ENCODE data around the gene CANX. TPM values are rescaled to one million over a fixed set of nuclear protein-coding genes. Genes with fewer than 3 reads are reported as not detected.
A peak's percentile ranks its signal among the peaks of the same experiment; 100 is the strongest.

CANX gene
- polyA plus RNA-seq, 2 of the 4 experiments (the other 2 are of a cell fraction): 433 to 1,000 TPM

DNA sequence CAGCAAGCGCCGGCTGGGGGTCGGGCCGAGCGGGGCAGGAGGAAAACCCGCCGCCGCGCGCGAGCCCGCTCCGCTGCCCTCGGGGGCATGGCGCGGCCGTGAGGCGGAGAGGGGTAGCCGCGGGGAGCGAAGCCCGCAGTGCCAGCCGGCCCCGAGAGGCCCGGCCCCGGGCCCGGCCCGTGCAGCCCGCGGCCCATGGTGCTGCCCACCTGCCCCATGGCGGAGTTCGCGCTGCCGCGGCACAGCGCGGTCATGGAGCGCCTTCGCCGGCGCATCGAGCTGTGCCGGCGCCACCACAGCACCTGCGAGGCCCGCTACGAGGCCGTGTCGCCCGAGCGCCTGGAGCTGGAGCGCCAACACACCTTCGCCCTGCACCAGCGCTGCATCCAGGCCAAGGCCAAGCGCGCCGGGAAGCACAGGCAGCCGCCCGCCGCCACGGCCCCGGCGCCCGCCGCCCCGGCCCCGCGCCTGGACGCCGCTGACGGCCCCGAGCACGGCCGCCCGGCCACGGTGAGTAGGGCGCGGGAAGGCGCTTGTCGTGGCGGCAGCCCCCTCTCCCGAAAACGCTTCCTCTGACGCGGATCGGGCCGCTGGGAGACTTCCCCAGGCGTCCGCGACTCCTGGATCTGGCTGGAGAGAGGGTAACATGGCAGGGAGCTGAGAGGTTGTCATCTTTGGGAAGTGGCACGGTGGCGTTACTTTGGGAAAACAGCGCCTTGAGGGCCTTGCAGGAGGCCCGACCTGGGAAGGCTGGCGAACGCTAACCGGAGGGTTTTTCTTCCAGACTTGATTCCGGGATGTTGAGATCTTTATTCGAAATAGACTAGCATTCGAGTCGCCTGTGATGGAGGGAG is 34.4 kb downstream of the CANX start:
- WGBS (ENCODE audit: missing lambda C conversion rate): under 1% methylated on average over 34 of the region's 101 CpGs
- H3K4me1 ChIP-seq: peaks cover 26% of the 10 kb centered on the region
- POLR2A ChIA-PET: interaction anchor here (0.9 to 1.6 kb wide), 10 partner anchors 22 to 183 kb away, joined by 3 to 10 read pairs (median 4); partner anchors contain the start of genes CBY3, HNRNPH1 and RUFY1
- H3K9me3 ChIP-seq: no peaks in the 10 kb centered on the region
- ATAC-seq (peak; percentile 66 to 69), DNase-seq (ENCODE audit: low read depth in 1 of 2, low spot score in 1 of 2) (peak; percentile 30 to 54), FAIRE-seq (no peak)
- peak in 1 of 2 experiments; percentile 33; a peak in 3 of 5 replicates for TF ChIP-seq JUN (IDR thresholded peaks at IDR 0.05)
- TF ChIP-seq POLR2AphosphoS2 (conservative IDR thresholded peaks at IDR 0.05; ENCODE audit: low read length): no peak
- peak; percentile 46; the same call in 1 of the 2 replicates for TF ChIP-seq TP53 (CRISPR knock-in tag; IDR thresholded peaks at IDR 0.05)
- 0 out of 2 replicates have a peak, but pooled peaks have one; percentile 14 for TF ChIP-seq KDM1A (IDR thresholded peaks at IDR 0.05; ENCODE audit: low read depth)
- TF ChIP-seq, protein P1, sequence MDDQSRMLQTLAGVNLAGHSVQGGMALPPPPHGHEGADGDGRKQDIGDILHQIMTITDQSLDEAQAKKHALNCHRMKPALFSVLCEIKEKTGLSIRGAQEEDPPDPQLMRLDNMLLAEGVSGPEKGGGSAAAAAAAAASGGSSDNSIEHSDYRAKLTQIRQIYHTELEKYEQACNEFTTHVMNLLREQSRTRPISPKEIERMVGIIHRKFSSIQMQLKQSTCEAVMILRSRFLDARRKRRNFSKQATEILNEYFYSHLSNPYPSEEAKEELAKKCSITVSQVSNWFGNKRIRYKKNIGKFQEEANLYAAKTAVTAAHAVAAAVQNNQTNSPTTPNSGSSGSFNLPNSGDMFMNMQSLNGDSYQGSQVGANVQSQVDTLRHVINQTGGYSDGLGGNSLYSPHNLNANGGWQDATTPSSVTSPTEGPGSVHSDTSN (IDR thresholded peaks at IDR 0.05): no peak
- 0 out of 2 replicates have a peak, but pooled peaks have one; percentile 7 for TF ChIP-seq KDM5A (IDR thresholded peaks at IDR 0.05)
- no peak for TF ChIP-seq CBX2 (IDR thresholded peaks at IDR 0.05; ENCODE audit: borderline replicate concordance, low read depth)
- peak; percentile 11; the same call in 1 of the 2 replicates for TF ChIP-seq MYC (IDR thresholded peaks at IDR 0.05; ENCODE audit: borderline replicate concordance, low read length)
- peak; percentile 79 for TF ChIP-seq PHF8 (IDR thresholded peaks at IDR 0.05; ENCODE audit: borderline replicate concordance, low read depth)
- CTCF ChIA-PET: interaction anchor here (0.7 to 1.9 kb wide), 5 partner anchors 25 to 74 kb away, joined by 3 to 11 read pairs (median 4); no protein-coding TSS in a partner anchor
- peak overlapping the region; percentile 69 for H3K4me3 ChIP-seq
- peak overlapping the region; percentile 88 to 97 for H3K27ac ChIP-seq
- H3K4me2 ChIP-seq: peak overlapping the region; percentile 82

DNA sequence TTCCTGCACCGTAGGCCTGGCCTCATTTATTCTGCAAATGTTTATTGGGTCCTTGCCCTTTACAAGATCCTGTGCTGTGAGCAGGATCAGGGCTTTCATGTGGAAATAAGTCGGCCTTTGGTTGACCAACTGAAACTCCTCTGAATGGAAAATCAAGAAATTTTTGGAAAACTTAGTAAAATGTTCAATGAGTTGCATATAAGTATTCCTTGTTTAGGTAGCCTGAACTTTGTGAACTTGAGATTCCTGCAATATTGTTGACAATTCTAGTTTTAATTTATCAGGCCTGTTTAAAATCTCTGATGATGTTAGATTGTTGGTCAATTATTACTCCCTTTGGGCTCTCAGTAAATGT is 35.0 kb downstream of the CANX start:
- WGBS (ENCODE audit: missing lambda C conversion rate): 7% methylated on average over 2 of the region's 2 CpGs
- FAIRE-seq (no peak), DNase-seq (ENCODE audit: low read depth in 1 of 2, low spot score in 1 of 2) (no peak), ATAC-seq (no peak)
- Histone ChIP-seq H3K4me2 (peak overlapping the region; percentile 82), H3K9me3 (no peaks in the 10 kb centered on the region), H3K4me3 (peak overlapping the region; percentile 69), H3K27ac (peak overlapping the region; percentile 88 to 97), H3K4me1 (peaks cover 26% of the 10 kb centered on the region)
- TF ChIP-seq ZFP36 (IDR thresholded peaks at IDR 0.05; ENCODE audit: borderline replicate concordance, partially characterized antibody): no peak
- no peak for TF ChIP-seq MYC (IDR thresholded peaks at IDR 0.05; ENCODE audit: borderline replicate concordance, low read length)
- TF ChIP-seq RARB (CRISPR knock-in tag; IDR thresholded peaks at IDR 0.05): no peak
- no peak for TF ChIP-seq FOSB (CRISPR knock-in tag; IDR thresholded peaks at IDR 0.05)
- TF ChIP-seq MAFK (IDR thresholded peaks at IDR 0.05; ENCODE audit: partially characterized antibody): no peak
- no peak for TF ChIP-seq FOXS1 (CRISPR knock-in tag; IDR thresholded peaks at IDR 0.05)
- TF ChIP-seq, protein P1 (IDR thresholded peaks at IDR 0.05): no peak
- TF ChIP-seq JUNB (IDR thresholded peaks at IDR 0.05): no peak
- TF ChIP-seq PHF8 (IDR thresholded peaks at IDR 0.05; ENCODE audit: borderline replicate concordance, low read depth): no peak
- ChIA-PET CTCF (interaction anchor here (1.5 kb wide), 1 partner anchor 61 kb away, joined by 4 read pairs; no protein-coding TSS in a partner anchor), POLR2A (no interaction called here)

DNA sequence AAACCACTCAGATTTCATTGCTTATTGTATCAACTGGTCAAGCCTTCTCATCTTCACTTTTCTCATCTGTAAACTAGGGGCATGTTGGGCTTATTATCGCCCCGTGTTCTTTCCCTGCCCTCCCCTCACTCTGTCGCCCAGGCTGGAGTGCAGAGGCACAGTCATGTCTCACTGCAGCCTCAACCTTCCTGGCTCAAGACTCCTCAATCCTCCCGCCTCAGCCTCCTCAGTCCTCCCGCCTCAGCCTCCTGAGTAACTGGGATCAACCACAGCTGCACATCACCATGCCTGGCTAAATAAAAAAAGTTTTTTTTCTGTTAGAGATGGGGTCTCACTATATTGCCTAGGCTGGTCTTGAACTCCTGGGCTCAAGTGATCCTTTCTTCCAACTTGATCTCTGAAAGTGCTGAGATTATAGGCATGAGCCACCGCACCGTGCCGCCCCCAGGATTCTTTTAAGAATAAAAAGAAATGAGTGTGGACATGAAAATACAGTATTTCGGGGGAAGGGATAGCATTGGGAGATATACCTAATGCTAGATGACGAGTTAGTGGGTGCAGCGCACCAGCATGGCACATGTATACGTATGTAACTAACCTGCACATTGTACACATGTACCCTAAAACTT is 35.9 kb downstream of the CANX start:
- Histone ChIP-seq H3K4me1 (peaks cover 26% of the 10 kb centered on the region), H3K27ac (peak overlapping the region in 1 of 2 experiments; percentile 40; a peak in 3 of 6 replicates), H3K9me3 (no peaks in the 10 kb centered on the region), H3K4me3 (peak overlapping the region; percentile 69), H3K4me2 (peak overlapping the region; percentile 82)
- WGBS (ENCODE audit: missing lambda C conversion rate): 83% methylated on average over 12 of the region's 12 CpGs
- ATAC-seq (no peak), DNase-seq (ENCODE audit: low read depth in 1 of 2, low spot score in 1 of 2) (no peak), FAIRE-seq (no peak)
- ChIA-PET POLR2A (no interaction called here), CTCF (interaction anchor here (1.5 to 7.9 kb wide), 2 partner anchors 28 to 60 kb away, joined by 4 to 33 read pairs; no protein-coding TSS in a partner anchor)
- TF ChIP-seq NPAS2 (CRISPR knock-in tag; IDR thresholded peaks at IDR 0.05; ENCODE audit: borderline replicate concordance) (no peak), RAD21 (conservative IDR thresholded peaks at IDR 0.05 in 1 of 2, IDR thresholded peaks at IDR 0.05 in 1 of 2) (no peak), HOXB13 (CRISPR knock-in tag; IDR thresholded peaks at IDR 0.05; ENCODE audit: low read depth) (no peak), JUN (IDR thresholded peaks at IDR 0.05) (no peak), EHMT2 (IDR thresholded peaks at IDR 0.05; ENCODE audit: low read depth) (no peak)
- TF ChIP-seq, protein P2, sequence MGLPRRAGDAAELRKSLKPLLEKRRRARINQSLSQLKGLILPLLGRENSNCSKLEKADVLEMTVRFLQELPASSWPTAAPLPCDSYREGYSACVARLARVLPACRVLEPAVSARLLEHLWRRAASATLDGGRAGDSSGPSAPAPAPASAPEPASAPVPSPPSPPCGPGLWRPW (IDR thresholded peaks at IDR 0.05): no peak
- TF ChIP-seq, protein P3, sequence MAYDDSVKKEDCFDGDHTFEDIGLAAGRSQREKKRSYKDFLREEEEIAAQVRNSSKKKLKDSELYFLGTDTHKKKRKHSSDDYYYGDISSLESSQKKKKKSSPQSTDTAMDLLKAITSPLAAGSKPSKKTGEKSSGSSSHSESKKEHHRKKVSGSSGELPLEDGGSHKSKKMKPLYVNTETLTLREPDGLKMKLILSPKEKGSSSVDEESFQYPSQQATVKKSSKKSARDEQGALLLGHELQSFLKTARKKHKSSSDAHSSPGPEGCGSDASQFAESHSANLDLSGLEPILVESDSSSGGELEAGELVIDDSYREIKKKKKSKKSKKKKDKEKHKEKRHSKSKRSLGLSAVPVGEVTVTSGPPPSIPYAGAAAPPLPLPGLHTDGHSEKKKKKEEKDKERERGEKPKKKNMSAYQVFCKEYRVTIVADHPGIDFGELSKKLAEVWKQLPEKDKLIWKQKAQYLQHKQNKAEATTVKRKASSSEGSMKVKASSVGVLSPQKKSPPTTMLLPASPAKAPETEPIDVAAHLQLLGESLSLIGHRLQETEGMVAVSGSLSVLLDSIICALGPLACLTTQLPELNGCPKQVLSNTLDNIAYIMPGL (CRISPR knock-in tag; IDR thresholded peaks at IDR 0.05; ENCODE audit: borderline replicate concordance): no peak
